ENCODE data around the gene NAV2. TPM values are rescaled to one million over a fixed set of nuclear protein-coding genes. Genes with fewer than 3 reads are reported as not detected.

NAV2 gene
- total RNA-seq, 1 experiment from 2014 or later = 8.8 TPM

DNA sequence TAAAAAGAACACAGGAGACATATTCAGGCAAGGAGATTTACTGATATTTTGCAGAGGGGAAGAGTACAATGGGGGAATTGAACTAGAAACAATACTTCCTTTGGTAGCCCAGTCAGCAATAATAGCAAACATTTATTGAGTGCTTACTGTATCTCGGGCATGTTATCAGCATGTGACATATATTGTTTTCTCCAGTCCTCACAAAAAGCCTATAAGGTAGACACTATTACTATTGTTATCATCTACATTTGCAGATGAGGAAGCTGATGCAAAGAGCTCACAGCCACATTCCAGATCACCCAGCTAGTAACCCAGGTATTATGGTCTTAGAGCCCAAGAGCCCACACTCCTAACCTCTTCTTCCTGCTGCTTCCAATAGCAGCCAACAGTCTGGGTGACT, 27.9 kb downstream of the NAV2 start:
- DNase-seq (ENCODE audit: low spot score) = no peak

DNA sequence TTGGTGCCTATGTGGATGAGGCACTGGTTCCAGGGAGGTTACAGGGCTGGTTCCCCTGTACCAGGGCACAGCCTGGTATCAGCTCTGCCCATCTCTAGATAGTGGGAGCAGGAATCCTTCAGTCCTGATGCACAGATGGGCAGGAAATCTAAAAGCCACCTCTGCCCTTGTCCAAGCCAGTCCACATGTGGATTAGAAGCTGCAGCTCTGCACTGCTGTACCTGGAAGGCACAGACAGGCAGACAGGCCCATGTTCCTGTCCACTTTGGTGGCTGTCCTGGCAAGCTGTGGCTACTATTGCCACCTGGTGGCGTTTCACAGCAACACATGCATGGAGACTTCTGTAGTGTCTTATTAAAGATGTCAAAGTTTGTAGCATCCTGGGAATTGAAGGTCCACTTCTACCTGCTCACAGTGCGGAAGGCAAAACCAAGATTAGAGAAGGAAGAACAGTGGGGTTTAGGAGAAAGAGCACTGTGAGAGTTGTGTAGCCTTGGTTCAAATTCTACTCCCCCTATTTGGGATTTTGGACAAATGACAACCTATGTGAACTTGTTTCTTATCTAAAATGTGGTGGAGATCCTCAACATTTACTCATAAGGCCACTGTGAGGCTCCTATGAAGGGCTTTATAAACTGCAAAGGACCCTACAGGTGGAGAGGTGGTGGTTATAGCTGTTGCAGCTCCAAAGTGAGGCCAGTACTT, 30.1 kb downstream of the NAV2 start:
- DNase-seq (ENCODE audit: low spot score) = peak; percentile 78

DNA sequence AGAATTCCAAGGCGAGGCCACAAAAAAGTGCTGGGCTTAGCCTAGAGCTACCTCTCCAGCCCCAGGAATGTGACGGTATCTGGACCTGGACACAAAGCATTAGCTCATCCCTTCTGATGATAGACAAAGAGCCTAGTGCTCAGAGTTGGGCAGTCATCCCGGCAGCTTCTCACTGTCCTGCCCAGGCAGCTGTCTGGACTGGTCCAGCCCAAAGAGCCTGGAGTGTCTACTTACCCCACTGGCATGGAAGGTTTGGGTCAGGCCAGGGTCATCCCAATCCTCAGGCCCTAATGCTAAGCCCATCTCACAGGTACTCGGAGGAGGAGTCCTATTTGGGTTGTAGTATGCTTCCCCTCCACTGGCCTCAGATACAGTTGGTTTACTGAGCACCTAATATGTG, 31.0 kb downstream of the NAV2 start:
- no peak for DNase-seq (ENCODE audit: low spot score)

DNA sequence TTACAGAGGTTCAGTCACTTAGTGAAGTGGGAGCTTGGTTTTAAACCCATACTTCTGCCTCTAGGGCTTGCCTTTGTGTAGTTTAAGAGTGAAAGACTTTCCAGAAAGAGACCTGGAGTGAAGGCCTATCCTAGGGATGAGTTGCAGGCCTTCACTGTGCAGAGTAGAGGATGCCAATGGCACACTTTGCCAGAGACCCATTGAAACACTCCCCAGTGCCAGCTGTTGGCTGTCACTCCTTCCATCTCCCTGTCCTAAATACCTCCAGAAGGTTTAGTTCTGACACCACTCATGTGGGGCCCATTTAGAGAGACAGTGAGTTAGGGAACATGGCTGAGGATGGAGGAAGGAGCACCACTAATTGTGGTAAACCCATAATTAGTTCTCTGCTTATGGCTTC, 31.5 kb downstream of the NAV2 start:
- DNase-seq (ENCODE audit: low spot score) = no peak

DNA sequence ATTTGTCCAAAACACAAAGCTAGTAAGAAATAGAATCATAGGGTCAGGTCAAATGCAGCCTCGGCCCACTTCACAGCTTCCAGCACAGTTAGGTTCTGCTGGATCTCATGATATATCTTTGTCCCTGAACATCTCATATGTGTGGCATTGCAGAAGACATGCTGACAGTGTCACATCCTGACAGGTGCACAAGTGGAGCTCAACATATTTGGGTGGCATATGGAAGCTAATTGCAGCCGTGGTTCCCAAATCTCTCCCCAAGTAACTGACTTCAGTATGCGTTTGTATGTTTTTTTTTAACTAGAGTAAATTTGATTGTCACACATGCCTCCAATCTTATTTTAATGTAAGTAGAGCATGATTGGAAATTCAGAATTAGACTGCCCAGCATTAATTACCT, 33.4 kb downstream of the NAV2 start:
- no peak for DNase-seq (ENCODE audit: low spot score)

DNA sequence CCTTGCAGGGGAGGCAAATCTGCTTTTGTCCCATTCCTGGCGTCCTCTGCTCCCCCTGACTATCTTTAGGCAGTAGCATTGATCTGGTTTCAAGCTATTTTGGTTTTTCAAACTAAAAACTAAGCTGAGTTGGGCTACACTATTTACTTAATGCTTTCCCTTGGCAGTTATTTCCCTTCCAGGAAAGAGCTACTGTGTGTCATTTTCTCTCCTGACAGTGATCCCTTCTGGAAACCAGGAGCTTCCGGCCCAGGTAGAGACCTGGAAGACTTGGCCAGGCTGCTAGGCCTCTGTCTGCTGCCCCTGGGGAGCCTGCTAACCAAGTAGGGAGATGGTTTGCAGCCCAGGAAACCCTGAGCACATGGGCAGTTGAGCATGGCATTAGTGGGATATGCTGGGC, 35.0 kb downstream of the NAV2 start:
- DNase-seq (ENCODE audit: low spot score) = no peak

DNA sequence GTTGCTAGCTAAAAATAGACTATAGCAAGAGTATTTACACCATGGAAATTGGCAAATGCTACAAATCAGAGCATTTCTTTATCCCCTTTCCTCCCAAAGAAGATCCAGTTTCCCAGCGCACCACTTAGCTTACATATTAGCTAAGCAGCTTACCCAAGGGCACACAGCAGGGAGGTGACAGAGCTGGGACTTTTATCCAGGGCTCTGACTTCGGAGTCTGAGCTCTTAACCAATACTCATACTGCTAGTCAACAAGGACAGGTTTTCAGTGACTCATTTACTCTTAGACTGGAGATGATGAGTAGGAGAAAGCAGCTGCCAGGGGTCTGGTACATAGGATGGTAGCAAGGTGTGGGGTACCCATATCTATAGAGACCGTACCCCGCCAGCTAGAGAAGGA, 38.4 kb downstream of the NAV2 start:
- no peak for DNase-seq (ENCODE audit: low spot score)

DNA sequence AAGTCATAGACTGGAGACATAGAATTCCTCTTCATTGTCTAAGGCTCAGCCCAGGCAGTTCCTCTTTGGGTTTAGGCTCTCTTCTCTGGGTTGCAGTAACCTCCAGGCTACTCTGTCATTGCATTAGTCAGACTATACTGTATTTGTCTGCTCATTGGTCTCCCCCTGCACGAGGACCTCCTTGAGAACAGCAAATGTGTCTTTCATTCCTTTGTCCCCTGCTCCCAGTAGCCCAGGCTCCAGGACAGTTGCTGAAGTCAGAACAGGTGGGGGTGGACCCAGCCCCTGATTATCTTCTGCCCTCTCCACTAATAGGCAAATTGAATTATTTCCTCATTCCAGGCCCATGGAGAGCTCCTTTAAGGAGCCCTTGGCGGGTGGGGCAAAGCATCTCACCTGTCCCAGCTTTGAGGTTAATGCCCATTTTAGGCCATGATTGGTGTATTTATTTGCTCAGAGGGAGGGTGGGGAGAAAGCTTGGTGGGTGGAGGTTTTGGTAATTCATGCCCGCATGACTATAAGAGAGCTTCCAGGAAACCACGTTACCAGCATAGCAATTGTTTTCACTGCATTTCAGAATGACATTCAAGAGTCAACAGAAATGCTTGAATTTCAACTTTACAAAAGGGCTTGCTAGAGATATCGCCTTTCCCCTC, 40.9 kb downstream of the NAV2 start:
- DNase-seq (ENCODE audit: low spot score) = no peak

DNA sequence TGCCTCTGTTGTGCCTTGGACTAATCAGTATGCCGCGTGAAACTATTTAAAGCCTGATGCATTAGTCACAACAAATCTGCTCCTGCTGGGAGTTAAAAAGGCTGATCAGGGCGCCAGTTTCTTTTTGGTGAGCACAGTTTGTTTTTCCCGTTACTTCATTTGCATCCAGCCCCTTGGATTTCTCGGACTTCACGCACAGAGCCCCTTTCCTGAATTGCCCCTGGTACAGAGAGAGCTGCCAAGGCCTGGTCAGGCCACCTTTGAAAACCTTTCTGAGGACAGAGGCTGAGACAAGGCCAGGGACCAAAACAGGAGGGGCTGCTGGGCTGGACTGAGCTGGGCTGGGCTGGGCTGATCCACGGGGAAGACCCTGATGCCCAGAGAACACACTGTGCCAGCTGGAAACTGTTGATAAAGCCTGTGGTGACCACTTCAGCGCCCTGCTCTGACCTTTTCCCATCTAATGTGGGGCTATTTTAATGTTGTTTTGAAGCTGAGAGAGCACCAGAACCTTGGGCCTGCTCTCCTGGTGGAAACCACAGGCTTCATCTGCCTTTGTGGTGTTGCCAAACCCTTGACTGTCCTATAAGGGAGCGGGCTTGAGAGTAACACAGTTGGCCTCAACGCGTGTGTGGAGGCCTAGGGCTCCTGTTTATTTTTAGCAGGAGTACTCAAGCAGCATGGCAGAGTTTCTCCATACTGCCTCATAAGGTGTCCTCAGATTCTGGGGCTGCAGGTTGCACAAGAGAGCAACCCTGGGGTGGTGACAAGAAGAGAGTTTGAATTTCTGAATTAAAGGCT, 44.2 kb downstream of the NAV2 start:
- no peak for DNase-seq (ENCODE audit: low spot score)

DNA sequence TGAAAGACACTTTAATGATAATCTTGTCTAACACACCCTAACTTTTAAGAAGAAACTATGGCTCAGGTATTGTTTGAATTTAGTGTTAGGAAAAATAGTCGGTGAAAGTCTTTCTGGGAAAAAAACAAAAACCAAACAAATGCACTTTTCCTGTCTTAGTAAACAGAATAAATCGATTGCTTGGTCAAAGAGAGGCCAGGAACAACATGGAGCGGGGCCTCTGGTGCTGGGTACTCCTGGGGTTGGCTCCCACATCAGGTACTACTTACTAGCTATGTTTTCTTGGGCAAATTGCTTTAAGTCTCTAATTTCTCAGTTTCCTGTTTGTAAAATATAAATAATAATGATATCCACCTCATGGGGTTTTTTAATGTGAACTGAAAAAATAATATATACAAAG, 46.8 kb downstream of the NAV2 start:
- no peak for DNase-seq (ENCODE audit: low spot score)

DNA sequence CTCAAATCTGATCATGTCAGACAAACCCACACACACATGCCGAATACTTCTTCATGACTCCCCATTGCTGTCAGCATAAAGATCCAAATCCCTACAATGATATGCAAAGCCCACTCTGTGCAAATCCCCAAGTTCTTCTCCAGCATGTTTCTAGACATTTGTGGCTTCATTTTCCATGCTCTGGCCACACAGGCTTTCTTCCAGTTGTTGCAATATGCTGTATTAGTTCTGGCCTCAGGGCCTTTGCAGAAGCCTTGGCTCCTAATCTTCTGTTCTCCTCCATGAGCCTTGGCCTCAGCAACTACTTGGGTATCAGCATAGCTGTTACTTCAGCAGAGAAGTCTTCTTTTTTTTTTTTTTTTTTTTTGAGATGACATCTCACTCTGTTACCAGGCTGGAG, 49.6 kb downstream of the NAV2 start:
- no peak for DNase-seq (ENCODE audit: low spot score)

DNA sequence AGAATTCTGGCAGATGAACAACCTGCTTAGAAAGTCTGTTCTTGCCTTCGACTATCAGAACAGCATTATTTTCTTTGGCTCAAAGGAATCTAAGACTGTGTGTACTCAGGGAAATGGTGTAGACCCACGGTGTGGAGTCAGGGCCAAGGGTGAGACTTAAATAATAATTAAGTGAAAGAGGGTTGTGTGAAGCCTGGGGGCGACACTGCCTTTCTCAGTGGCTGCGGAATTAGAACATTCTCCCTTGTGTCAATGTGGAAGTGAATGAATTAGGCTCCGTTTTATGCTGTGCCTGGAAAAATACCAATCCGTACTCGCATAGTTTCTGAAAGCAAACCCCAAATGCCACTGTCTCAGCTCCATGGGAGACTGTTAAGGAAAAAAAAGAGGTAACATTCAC, 50.7 kb downstream of the NAV2 start:
- no peak for DNase-seq (ENCODE audit: low spot score)

DNA sequence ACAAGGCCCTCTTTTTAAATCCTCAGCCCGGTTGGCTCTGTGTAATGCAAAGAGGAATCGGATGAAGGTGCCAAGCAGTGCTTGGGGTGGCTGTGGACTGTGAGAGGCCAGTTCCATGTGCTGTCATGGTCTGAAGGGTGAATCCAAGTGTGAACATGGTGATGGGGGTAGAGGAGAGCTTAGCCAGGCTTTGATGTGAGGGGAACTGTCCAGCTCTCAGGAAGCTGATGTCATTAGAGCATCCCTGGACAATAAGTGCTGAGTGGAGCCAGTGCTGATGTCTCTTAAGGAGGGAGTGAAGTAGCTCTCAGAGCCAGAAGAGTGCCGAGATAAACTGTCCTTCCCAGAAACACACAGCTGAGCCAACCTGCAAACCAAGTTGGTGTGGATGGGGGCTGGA, 53.6 kb downstream of the NAV2 start:
- DNase-seq (ENCODE audit: low spot score) = no peak

DNA sequence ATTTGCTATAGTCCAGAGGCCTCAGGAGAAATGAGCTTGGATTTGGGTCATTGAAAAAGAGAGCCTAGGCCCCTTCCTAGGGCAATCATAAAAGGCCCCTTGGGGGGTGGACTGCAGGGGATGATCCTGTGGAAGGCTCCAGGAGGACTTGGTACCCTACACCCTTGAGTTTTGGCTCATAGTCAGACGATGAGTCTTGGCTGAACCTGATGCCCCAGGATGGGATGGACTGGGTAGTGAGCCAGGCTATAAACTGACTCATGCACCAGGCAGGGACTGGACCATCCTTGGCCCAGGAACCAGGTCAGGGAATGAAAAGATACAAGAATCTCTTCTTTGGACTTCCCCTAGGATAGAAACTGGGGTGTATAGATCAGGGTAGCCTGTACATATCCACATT, 54.2 kb downstream of the NAV2 start:
- DNase-seq (ENCODE audit: low spot score) = no peak

DNA sequence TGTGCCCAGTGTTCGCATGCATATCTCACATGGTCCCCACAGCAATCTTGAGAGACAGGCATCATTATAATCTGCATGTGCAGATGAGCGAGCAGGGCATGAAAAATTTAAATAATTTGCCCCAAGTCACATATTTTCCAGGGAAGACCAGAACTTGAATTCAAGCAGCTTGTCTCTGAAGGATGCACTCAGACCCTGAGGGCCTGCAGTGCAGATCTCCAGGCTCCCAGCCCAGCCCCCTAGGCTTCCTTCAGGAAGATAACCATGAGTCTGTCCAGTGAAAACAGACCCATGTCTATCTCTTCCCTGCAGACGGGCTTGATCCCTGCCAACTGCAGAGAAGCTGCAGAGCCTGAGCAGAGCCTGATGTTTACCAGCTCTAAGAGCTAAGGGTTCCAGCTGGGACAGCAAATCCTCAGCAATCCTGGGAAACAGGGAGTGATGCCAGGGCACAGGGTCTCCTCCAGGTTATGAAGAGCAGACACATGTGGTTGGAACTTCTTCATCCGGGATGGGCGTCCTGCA, 55.1 kb downstream of the NAV2 start:
- DNase-seq (ENCODE audit: low spot score) = no peak

DNA sequence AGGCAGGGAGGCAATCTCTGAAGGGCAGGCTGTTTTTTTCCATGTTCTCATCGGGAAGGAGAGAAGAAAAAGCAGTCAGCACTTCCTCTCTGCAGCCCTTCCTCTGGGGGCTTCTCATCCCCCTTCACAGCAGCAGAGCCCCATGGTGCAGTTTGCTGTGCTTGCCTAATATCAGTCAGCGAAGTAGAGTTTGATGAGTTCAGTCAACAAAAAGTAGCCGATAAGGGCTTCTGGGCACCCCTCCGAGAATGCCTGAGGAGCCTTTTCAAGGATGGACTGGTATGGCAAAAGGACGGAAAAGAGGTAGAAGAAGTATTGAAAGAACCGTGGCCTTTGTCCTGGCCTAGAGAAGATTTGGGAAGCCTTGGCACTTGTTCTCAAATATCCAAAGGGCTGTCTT, 55.6 kb downstream of the NAV2 start:
- no peak for DNase-seq (ENCODE audit: low spot score)

DNA sequence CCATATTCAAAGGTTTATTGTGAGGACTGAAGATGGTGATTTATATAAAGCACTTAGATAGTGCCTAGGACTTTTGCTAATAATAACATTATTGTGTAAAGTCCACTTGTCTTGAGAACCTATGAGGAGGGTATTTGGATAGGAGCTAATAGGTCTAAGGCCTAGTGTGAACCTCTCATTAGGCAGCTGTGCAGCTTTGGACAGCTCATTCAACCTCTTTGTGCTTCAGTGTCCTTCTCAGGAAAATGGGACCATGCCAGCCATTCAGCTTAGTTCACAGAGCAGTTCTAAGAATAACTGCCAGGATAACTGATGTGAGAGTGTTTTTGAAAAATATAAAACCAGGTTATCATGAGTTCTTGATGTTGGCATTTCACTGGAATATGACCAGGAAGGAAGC, 56.2 kb downstream of the NAV2 start:
- no peak for DNase-seq (ENCODE audit: low spot score)

DNA sequence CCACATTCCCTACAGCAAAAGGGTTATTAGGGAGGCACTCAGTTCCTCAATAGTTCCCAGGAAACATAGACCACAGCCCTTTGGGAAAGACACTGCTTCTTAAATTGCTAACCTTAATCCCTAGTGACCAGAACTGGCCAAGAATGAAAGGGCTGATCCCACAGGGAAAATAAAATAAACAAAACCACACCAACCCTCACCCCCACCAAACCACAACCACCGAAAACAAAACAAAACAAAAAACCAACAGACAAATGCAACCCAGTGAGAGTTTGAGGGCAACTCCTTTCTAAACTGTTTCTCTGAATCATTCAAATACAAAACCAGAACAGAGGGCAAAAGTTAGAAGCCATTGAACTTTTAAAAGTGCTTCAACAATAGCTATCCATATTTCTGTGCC, 57.2 kb downstream of the NAV2 start:
- peak; percentile 84 for DNase-seq (ENCODE audit: low spot score)

DNA sequence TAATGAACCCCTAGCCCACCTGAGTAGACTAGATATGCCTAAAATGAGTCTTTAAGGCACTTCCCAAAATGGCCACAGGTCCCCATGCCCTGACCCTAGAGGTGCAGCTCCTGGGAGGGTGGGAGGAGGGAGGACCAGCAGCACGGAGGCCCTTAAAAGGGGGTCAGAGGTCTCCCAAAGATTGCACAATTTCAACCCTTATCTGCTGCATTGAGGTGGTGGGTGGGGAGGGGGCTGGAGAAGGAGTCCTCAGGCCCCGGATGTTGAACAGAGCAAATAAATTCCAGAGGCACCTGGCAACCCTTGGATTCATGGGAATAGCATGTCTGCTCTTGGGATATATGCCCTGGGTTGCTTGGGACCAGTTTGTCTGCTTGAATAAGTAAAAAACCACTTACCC, 57.6 kb downstream of the NAV2 start:
- no peak for DNase-seq (ENCODE audit: low spot score)

DNA sequence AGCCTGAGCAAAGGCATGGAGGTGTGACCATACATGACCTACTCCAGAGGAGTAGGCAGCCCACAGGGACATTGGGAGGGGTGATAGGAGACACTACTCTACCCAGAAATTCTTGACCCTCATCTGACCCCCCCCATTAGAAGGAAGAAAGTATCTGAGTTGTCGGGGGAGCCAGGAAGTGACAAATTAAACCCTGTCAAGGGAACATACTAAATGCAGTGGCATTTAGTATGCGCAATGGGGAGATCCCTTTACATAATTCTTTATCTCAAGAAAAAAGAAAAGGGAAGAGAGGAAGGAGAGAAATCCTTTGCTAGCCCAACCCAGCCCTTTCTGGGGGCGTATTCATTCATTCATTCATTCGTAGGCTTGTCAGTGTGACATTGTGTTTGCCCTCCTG, 58.8 kb downstream of the NAV2 start:
- DNase-seq (ENCODE audit: low spot score) = no peak

DNA sequence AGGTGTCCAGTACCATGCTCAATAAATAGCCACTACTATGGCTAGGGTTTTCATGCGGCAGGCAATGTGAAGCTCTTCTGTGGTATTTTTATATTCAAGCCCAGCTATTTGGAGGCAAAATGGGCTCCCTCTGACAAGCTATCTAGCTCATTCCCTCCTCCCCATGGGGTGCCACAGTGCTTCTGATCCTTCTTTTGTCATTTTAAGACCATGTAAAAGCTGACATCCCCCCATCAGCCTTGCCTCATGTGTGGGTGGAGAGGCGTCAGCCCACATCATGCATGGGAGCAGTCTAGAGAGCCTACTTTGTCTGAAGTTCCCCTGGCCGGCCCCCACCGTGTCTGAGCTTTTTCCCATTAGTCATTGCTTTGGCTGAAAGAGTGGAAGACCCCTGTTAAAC, 59.8 kb downstream of the NAV2 start:
- no peak for DNase-seq (ENCODE audit: low spot score)

DNA sequence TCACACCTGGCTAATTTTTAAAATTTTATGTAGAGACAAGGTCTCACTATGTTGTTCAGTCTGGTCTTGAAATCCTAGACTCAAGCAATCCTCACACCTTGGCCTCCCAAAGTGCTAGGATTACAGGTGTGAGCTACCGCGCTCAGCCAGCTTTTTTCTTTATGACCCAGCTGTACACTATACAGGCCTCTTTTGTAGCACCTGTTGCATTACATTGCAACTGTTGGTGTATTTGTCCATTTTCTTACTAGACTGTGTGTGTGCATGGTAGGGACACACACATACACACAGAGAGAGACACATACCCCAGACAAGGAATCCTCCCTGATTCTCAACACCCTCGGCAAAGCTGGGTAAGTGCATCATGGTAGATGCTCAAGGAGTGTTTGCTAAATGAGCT, 61.7 kb downstream of the NAV2 start:
- no peak for DNase-seq (ENCODE audit: low spot score)

Data from A172 (cell line).